A549 (cell line): Measurements from ENCODE around the gene TUT7.
"Not testable (repeated sequence)": the region's sequence is repeated elsewhere in the genome, so short reads cannot be mapped to it uniquely, and the experiment has no call there.

Source experiments
- CTCF ChIP-seq: fragments of >200 bp; sonication (Bioruptor Twin); formaldehyde crosslinking; IDR thresholded peaks from 3 replicates; pipeline ENCODE4 v1.5.1; 2016
- ELK1 ChIP-seq: fragments of 150-350 bp; IDR thresholded peaks from 2 replicates; pipeline ENCODE4 v1.6.1; 2014; ENCODE audit warnings: low read depth, mild to moderate bottlenecking, low read length
- MAX ChIP-seq: IDR thresholded peaks from 2 replicates; pipeline ENCODE4 v1.6.1; 2012
- REST ChIP-seq: fragments of 200-600 bp; sonication (generic); IDR thresholded peaks from 2 replicates; pipeline ENCODE4 v1.6.1; 2016; ENCODE audit warnings: antibody characterized with exemption, mild to moderate bottlenecking, moderate library complexity

GRCh38 chr9:86390184-86390583 lies 36.0 kb upstream of the TUT7 start:
- not testable (repeated sequence) for TF ChIP-seq ELK1, REST, MAX, CTCF
